Testis (tissue), 2 donors: ENCODE results near the gene FIGNL1.

Source experiments
- CTCF ChIP-seq, 3 experiments: fragments of 450-650 bp in 2 of 3; fragments of 200-600 bp in 1 of 3; sonication (generic) in 1 of 3; IDR thresholded peaks; one replicate each; pipeline ENCODE4 v1.5.1; 2016 to 2019; ENCODE audit warnings: antibody characterized with exemption in 3 of 3, mild to moderate bottlenecking in 2 of 3, moderate library complexity in 1 of 3
- POLR2A ChIP-seq: fragments of 450-650 bp; IDR thresholded peaks from one replicate; pipeline ENCODE4 v1.6.1; 2017; ENCODE audit warnings: antibody characterized with exemption, mild to moderate bottlenecking, moderate library complexity

GRCh38 chr7:50472427-50472826, 22.3 kb upstream of the FIGNL1 start:
- TF ChIP-seq POLR2A (no peak), CTCF (IDR thresholded peaks at IDR 0.05) (no peak)
